ENCODE measurements around the gene MYO16. TPM values are rescaled to one million over a fixed set of nuclear protein-coding genes. Genes with fewer than 3 reads are reported as not detected.

The MYO16 gene
- total RNA-seq, 1 experiment from 2014 or later, result not detected

DNA sequence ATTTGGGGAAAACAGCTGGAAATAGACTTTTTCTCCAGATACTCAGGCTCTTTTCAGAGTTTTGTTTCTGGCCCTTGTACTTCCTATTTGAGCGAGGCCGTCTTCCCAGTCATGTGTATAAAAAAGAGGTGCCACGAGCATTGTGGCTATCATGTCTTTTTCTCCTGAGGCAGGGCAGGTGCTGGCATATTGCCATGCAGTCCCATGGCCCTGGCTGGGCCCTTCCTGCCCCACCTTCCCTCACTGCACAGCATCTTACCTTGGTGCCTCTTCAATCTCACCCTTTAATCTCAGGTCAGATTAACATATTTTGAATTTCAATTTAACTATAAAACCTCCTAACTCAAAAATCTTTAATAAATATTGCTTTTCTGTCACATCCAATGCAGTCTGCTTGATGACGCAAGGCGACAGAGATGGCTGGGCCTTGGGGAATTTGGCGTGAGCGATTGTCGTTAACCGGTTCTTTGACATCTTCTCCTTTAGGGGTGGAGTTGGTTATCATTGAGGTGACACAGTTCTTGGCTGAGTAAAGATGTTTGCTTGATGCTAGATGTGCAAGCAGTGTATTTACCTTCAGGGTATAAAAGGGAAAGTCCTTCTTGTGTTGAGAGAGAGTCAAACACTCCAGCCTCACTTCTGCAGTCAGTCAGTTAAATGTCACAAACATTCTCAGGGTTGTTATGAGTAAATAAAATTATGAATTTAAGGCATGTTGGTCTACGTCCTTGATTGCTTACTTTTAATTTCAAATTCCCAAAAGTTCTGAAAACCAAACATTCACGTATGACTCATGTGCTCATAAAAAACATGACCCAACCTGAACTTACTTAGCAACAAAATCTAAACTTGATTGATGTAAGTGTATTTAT lies 289.9 kb downstream of the MYO16 start:
- H4K20me1 ChIP-seq (ENCODE audit: control insufficient read depth, insufficient read depth, insufficient read length), result no peaks in the 10 kb centered on the region
- WGBS (ENCODE audit: extremely low coverage, insufficient read length, low lambda C conversion rate), result no CpG with 5 or more reads among the region's 11 CpGs

More for the DNA sequence above, 289.9 kb downstream of the MYO16 start:
- Mint-ChIP-seq H3K36me3 (ENCODE audit: insufficient read depth in 1 of 3, low read depth in 3 of 3) (no peaks in the 10 kb centered on the region), H3K27me3 (ENCODE audit: low read depth) (no peaks in the 10 kb centered on the region), H3K27ac (no peak overlapping the region), H3K9me3 (no peaks in the 10 kb centered on the region), H3K4me3 (no peak overlapping the region), H3K4me1 (peaks cover 12 to 16% of the 10 kb centered on the region in 2 experiments)
- Histone ChIP-seq H3K18ac (ENCODE audit: insufficient read length, low read depth, low read length) (no peak overlapping the region), H4K8ac (replicated peaks; ENCODE audit: insufficient read length, low read depth, low read length) (no peak overlapping the region), H3K4me1 (ENCODE audit: insufficient read depth, low read length) (no peaks in the 10 kb centered on the region; the same call in 1 of the 2 replicates), H3K4me2 (ENCODE audit: insufficient read depth, insufficient read length, low read length) (no peak overlapping the region), H3T11ph (ENCODE audit: low read length) (no peak overlapping the region), H3K79me1 (ENCODE audit: insufficient read depth, low read depth, low read length, poor library complexity, severe bottlenecking) (no peaks in the 10 kb centered on the region), H2AK5ac (ENCODE audit: insufficient read length, low read length) (no peak overlapping the region), H3K27ac (ENCODE audit: insufficient read length, low read depth, low read length) (no peak overlapping the region), H3K56ac (ENCODE audit: insufficient read length, low read depth, low read length) (no peak overlapping the region), H3K79me2 (ENCODE audit: insufficient read depth, low read length) (no peaks in the 10 kb centered on the region), H2AFZ (ENCODE audit: low read length) (no peak overlapping the region), H3K9me3 (ENCODE audit: control insufficient read depth, low read depth, low read length) (no peaks in the 10 kb centered on the region), H4K91ac (ENCODE audit: insufficient read length, low read depth, low read length) (no peak overlapping the region), H3K4ac (ENCODE audit: low read depth, low read length) (no peak overlapping the region), H3K23me2 (ENCODE audit: insufficient read length, low read depth, low read length, poor library complexity, severe bottlenecking) (no peaks in the 10 kb centered on the region), H3K9ac (ENCODE audit: extremely low read depth, insufficient read length, low read length) (no peak overlapping the region), H2BK12ac (ENCODE audit: insufficient read length, low read depth, low read length) (no peak overlapping the region), H4K5ac (ENCODE audit: insufficient read length, low read depth, low read length) (no peak overlapping the region), H3K14ac (ENCODE audit: insufficient read depth, low read length) (no peak overlapping the region), H3K23ac (ENCODE audit: insufficient read length, low read depth, low read length) (no peak overlapping the region), H2BK20ac (ENCODE audit: low read depth, low read length, poor library complexity, severe bottlenecking) (no peak overlapping the region), H2BK120ac (ENCODE audit: low read depth, low read length, poor library complexity, severe bottlenecking) (no peak overlapping the region), H2BK5ac (ENCODE audit: insufficient read length, low read length) (no peak overlapping the region), H2BK15ac (ENCODE audit: low read depth, low read length) (no peak overlapping the region), H3K27me3 (ENCODE audit: insufficient read depth, low read length) (no peaks in the 10 kb centered on the region)
- DNase-seq, result no peak
- TF ChIP-seq, protein P1, sequence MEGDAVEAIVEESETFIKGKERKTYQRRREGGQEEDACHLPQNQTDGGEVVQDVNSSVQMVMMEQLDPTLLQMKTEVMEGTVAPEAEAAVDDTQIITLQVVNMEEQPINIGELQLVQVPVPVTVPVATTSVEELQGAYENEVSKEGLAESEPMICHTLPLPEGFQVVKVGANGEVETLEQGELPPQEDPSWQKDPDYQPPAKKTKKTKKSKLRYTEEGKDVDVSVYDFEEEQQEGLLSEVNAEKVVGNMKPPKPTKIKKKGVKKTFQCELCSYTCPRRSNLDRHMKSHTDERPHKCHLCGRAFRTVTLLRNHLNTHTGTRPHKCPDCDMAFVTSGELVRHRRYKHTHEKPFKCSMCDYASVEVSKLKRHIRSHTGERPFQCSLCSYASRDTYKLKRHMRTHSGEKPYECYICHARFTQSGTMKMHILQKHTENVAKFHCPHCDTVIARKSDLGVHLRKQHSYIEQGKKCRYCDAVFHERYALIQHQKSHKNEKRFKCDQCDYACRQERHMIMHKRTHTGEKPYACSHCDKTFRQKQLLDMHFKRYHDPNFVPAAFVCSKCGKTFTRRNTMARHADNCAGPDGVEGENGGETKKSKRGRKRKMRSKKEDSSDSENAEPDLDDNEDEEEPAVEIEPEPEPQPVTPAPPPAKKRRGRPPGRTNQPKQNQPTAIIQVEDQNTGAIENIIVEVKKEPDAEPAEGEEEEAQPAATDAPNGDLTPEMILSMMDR (conservative IDR thresholded peaks at IDR 0.05), result no peak
